ENCODE results near the gene CTCFL.

- TF ChIP-seq CTCF (IDR thresholded peaks at IDR 0.05; ENCODE audit: low read depth, low read length, poor library complexity, severe bottlenecking) (peak; percentile 43), EZH2phosphoT487 (IDR thresholded peaks at IDR 0.05; ENCODE audit: borderline replicate concordance, low read length) (no peak)
These were observed 23.2 kb downstream of the CTCFL start for GRCh38 chr20:57501461-57502335.
